GM19240 (cell line): ENCODE data around the gene PANK1.
A peak's percentile ranks its signal among the peaks of the same experiment; 100 is the strongest.

ENCODE experiments used
- DNase-seq: peaks from one replicate; pipeline ENCODE4 v3.0.0; 2011; ENCODE audit warnings: low spot score; ENCODE audit not compliant: insufficient read length

PANK1 gene

GRCh38 chr10:89644967-89645741 lies at the start of gene PANK1:
TSS of gene PANK1 (minus strand) at chr10:89645242. CDS start at chr10:89644891, 351 bp downstream.
- DNase-seq = peak; percentile 34

- DNase-seq = no peak
Observed at GRCh38 chr10:89693176-89693575, 48.1 kb upstream of the PANK1 start.

GRCh38 chr10:89692416-89692815 lies 47.4 kb upstream of the PANK1 start:
- DNase-seq = no peak

GRCh38 chr10:89690027-89690426 lies 45.0 kb upstream of the PANK1 start:
- DNase-seq = no peak

GRCh38 chr10:89685936-89686335 lies 40.9 kb upstream of the PANK1 start:
- DNase-seq = no peak

- DNase-seq = no peak
Observed at GRCh38 chr10:89684604-89685003, 39.6 kb upstream of the PANK1 start.

GRCh38 chr10:89683883-89684282 lies 38.8 kb upstream of the PANK1 start:
- DNase-seq = no peak

- DNase-seq = no peak
Observed at GRCh38 chr10:89679986-89680385, 34.9 kb upstream of the PANK1 start.

- no peak for DNase-seq
Observed at GRCh38 chr10:89677341-89677740, 32.3 kb upstream of the PANK1 start.

GRCh38 chr10:89670926-89671325 lies 25.9 kb upstream of the PANK1 start:
- no peak for DNase-seq

GRCh38 chr10:89669985-89670384 lies 24.9 kb upstream of the PANK1 start:
- DNase-seq = no peak

- no peak for DNase-seq
Observed at GRCh38 chr10:89668386-89669071, 23.5 kb upstream of the PANK1 start.

GRCh38 chr10:89666138-89666537 lies 21.1 kb upstream of the PANK1 start:
- DNase-seq = no peak

GRCh38 chr10:89665302-89665701 lies 20.3 kb upstream of the PANK1 start:
- DNase-seq = no peak

GRCh38 chr10:89664203-89664602 lies 19.2 kb upstream of the PANK1 start:
- DNase-seq = no peak

- no peak for DNase-seq
Observed at GRCh38 chr10:89663144-89663543, 18.1 kb upstream of the PANK1 start.

GRCh38 chr10:89662596-89662995 lies 17.6 kb upstream of the PANK1 start:
- DNase-seq = no peak

GRCh38 chr10:89659143-89660131 lies 14.4 kb upstream of the PANK1 start:
- DNase-seq = no peak

- DNase-seq = no peak
Observed at GRCh38 chr10:89657302-89657701, 12.3 kb upstream of the PANK1 start.

- DNase-seq = no peak
Observed at GRCh38 chr10:89655722-89656121, 10.7 kb upstream of the PANK1 start.

- no peak for DNase-seq
Observed at GRCh38 chr10:89653410-89653869, 8.4 kb upstream of the PANK1 start.
